LNCAP (cell line): ENCODE measurements around the gene UNC93B1.

Experiments used
- TF ChIP-seq, protein P1 (sequence below): fragments of 450-650 bp; IDR thresholded peaks from 2 replicates; pipeline ENCODE4 v1.5.1; 2017; ENCODE audit warnings: mild to moderate bottlenecking

Gene UNC93B1

DNA sequence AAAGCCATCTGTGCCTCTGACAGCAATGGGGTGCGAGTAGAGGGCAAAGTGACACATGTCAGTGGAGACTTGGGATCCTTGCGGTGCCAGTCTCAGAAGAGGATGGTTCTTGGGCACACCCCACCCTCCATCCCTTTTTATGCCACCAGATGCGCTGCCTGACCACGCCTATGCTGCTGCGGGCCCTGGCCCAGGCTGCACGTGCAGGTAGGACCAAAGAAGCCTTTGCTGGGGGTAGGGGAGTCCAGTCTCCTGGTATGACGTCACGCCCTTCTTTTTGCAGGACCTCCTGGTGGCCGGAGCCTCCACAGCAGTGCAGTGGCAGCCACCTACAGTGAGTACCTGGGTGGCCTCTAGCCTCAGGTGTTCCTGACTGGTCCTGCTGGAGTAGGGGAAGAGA lies 28.1 kb upstream of the UNC93B1 start:
- TF ChIP-seq, protein P1, sequence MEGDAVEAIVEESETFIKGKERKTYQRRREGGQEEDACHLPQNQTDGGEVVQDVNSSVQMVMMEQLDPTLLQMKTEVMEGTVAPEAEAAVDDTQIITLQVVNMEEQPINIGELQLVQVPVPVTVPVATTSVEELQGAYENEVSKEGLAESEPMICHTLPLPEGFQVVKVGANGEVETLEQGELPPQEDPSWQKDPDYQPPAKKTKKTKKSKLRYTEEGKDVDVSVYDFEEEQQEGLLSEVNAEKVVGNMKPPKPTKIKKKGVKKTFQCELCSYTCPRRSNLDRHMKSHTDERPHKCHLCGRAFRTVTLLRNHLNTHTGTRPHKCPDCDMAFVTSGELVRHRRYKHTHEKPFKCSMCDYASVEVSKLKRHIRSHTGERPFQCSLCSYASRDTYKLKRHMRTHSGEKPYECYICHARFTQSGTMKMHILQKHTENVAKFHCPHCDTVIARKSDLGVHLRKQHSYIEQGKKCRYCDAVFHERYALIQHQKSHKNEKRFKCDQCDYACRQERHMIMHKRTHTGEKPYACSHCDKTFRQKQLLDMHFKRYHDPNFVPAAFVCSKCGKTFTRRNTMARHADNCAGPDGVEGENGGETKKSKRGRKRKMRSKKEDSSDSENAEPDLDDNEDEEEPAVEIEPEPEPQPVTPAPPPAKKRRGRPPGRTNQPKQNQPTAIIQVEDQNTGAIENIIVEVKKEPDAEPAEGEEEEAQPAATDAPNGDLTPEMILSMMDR = no peak

DNA sequence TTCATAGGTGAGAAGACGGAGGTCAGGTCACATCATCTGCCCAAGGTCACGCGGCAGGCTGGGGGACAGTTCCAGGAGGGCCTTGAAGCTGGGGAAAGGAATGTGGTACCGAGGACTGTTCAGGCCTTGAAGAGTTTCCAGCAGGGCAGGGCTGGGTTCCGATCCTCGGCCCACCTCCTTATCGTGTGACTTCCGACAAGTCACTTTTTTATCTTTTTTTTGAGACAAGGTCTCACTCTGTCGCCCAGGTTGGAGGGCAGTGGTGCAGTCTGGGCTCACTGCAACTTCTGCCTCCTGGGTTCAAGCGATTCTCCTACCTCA lies 27.2 kb upstream of the UNC93B1 start:
- TF ChIP-seq, protein P1 = no peak

DNA sequence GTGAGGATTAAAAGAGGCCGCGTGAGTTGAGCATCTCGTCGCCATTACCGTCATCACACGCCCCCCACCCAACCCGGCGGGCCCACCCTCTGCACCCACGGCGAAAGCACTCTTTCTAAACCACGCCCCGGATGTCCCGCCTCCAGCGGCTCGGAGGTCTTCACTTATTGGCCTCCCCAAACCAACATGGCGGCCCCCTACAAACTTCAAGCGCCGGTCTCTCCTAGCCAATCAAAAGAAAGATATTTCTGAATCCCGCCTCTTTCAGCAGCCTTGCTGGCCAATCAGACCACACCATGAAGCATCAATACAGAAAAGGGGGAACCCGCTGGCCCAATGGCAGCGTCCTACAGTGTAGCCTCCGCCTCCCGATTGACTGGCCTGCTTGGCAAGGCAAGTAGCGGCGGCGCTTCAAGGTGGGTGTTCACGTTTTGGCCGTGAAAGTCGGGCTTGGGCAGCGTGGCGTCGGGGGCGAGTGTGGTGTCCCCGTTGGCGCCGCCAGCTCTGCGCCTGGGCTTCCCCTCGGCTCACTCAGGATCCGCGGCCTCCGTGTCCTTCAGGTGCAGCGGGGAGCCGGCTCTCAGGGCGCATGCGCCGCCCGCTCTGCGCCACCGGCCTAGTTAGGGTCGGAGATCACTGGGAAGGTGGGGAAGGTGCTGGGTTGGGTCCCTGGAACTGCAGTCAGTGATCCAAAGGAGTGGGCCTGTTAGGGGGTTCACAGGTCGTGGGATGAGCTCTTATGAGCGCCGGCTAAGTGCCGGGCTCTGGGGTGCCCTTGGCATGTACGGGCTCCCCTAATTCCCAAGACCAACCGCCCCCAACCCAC lies 26.6 kb upstream of the UNC93B1 start, which contains the start of gene NDUFS8:
Gene NDUFS8, plus strand, starts transcription at position 364 of the 826 bp plus-strand sequence. CDS start 1,471 bp downstream, outside the sequence.
- TF ChIP-seq, protein P1 = no peak

DNA sequence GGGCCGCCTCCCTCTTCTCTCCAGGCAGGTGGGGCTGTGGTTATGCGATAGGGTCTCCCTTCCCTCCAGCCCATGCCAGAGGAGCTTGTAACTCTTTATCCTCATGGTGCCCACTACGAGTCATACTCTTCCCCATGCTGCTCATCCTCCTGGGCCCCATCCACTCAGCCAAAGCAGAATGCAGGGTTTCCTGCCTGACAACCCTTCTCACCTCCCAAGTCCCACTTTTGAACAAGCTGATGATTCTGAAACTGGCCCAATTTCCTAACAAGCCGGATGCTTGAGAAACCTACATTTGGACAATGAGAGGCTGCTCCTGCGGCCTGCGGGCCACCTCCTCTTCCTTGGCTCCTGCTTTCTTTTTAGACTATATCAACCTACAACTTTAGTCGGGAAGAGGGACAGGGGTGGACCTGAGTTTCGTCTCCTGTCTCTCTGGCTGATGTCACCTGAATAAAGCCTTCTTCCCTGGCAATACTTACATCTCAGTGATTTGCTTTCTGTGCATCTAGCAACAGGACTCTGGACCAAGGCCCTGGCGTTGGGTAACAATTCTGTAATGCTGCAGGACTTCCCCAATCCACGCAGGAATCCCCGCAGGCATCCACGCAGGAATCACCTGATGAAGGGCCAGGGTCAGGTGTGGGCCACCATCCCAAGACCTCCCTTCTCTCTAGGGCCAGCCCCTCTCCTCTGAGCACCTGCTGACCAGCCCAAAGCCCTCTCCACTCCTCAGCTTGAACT lies 25.1 kb upstream of the UNC93B1 start:
- TF ChIP-seq, protein P1 = no peak

DNA sequence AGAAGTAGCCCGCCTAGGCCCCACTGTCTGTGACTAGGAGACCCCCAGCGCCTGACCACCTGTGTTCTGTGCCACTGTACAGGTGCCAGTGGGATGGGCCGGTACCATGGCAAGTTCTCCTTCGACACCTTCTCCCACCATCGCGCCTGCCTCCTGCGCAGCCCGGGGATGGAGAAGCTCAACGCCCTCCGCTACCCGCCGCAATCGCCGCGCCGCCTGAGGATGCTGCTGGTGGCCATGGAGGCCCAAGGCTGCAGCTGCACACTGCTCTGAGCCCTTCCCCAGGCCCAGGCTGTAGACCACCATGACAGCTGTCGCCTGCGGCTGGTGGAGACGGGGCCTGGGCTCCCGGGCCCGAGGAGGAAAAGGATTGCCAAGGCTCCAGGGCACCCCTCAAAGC lies 23.8 kb upstream of the UNC93B1 start:
- TF ChIP-seq, protein P1 = no peak

DNA sequence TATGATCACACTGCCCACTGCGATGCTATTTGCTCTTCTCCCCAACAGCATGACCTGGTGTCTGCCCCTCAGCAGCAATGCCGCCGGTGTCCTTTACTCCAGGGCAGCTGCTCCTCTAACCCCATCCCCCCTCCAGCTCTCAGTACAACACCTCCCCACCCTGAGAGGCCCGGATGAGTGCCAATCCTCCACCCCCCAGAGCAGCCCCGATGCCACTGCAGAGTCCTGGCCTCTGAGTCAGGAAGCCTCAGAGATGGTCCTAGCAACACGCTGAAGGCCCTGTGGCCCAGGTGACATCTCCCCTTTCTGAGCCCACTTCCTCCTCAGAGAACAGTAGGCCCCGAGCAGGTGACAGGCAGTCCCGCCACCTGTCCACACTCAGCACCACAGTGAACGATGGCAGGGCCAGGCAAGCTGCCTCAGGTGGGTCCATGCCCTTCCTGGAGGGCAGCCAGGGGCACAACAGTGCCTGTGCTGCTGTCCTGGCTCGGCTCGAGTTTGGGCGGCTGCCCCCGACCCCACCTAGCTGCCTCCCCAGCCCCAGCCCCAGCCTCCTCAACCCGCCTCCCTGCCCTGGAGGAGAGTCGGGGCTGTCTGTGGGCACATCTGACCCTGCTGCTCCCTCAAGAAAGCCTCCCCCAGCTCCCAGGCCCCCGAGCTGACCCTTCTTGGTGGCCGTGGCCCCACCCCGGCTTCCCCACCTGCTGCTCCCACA lies 22.7 kb upstream of the UNC93B1 start:
- TF ChIP-seq, protein P1 = no peak

DNA sequence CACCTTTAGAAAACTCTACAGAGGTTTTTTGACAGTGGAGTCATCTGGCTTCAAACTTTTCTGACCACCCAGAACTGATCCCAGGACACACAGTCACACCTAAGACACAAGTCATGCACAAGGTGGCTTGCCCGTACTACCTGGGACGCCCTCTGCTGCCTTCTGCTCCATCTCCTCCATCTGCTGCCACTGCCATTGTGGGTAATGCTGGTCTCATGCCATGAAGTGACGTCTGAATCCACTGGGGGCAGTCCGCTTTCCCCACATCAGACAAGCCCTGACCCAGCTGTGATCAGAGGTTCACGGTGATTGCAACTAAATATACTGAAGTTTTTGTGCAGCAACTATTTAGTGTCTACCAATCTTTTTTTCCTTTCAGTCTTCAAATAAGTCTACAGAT lies 21.1 kb upstream of the UNC93B1 start:
- TF ChIP-seq, protein P1 = no peak
